Upper lobe of left lung (tissue), 4 donors: Measurements from ENCODE around the gene FDXR.

ENCODE experiments used
- EP300 ChIP-seq, 4 donors: sonication (generic); formaldehyde crosslinking; IDR thresholded peaks; one replicate each; pipeline ENCODE4 v1.5.1; 2017; ENCODE audit warnings: antibody characterized with exemption in 4 of 4, control low read depth in 2 of 4
- POLR2A ChIP-seq, 4 donors: fragments of 450-650 bp; IDR thresholded peaks; one replicate each; pipeline ENCODE4 v1.5.1; 2016 to 2017; ENCODE audit warnings: antibody characterized with exemption in 4 of 4, mild to moderate bottlenecking in 2 of 4
- POLR2AphosphoS5 ChIP-seq, 2 donors: sonication (generic); formaldehyde crosslinking; IDR thresholded peaks; one replicate each; pipeline ENCODE4 v1.5.1; 2017; ENCODE audit warnings: antibody characterized with exemption in 2 of 2
- TF ChIP-seq, protein P1 (sequence below), 6 experiments: fragments of 450-650 bp in 4 of 6; fragments of 200-600 bp in 2 of 6; sonication (generic) in 2 of 6; IDR thresholded peaks; one replicate each; pipeline ENCODE4 v1.5.1; 2016 to 2019; ENCODE audit warnings: antibody characterized with exemption in 6 of 6

DNA sequence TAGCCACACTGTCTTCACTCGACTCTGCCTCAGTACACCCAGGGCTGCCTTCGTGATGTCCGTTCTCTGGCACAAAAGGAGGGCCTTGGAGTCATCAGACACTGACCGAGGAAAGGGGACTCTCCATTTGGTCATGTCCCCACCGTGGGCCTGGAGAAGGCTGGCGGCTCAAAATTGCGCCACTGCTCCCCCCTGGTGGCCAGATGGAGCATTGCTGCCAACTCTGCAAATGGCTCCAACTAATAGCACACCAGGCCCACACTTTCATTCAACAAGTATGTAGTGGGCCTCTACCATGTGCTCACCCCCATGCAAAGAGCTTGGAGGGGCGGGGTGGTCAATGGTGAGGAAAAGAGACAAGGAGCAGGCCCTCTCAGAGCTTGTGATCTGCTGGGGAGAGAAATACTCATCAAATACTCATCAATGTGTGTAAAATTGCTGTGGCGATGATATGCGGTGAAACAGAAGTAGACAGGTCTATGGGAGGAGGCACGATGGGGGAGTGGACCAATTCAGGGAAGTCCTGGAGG lies 7.9 kb downstream of the FDXR start:
- TF ChIP-seq POLR2A (IDR thresholded peaks at IDR 0.05) (no peak), POLR2AphosphoS5 (IDR thresholded peaks at IDR 0.05) (no peak), EP300 (IDR thresholded peaks at IDR 0.05) (no peak)
- TF ChIP-seq, protein P1, sequence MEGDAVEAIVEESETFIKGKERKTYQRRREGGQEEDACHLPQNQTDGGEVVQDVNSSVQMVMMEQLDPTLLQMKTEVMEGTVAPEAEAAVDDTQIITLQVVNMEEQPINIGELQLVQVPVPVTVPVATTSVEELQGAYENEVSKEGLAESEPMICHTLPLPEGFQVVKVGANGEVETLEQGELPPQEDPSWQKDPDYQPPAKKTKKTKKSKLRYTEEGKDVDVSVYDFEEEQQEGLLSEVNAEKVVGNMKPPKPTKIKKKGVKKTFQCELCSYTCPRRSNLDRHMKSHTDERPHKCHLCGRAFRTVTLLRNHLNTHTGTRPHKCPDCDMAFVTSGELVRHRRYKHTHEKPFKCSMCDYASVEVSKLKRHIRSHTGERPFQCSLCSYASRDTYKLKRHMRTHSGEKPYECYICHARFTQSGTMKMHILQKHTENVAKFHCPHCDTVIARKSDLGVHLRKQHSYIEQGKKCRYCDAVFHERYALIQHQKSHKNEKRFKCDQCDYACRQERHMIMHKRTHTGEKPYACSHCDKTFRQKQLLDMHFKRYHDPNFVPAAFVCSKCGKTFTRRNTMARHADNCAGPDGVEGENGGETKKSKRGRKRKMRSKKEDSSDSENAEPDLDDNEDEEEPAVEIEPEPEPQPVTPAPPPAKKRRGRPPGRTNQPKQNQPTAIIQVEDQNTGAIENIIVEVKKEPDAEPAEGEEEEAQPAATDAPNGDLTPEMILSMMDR (IDR thresholded peaks at IDR 0.05) = peak; percentile 95 to 97 (median 96)
